ENCODE data around the gene MXD1.
A peak's percentile ranks its signal among the peaks of the same experiment; 100 is the strongest.
"Not testable (repeated sequence)": the region's sequence is repeated elsewhere in the genome, so short reads cannot be mapped to it uniquely, and the experiment has no call there.

Gene MXD1

GRCh38 chr2:69914950-69915945 lies at the start of gene MXD1:
Gene MXD1 (plus strand): TSS chr2:69915109. CDS start chr2:69915331, 222 bp downstream.
- no peak for DNase-seq

- no peak for DNase-seq
Measured at GRCh38 chr2:69888451-69888850, 26.5 kb upstream of the MXD1 start.

GRCh38 chr2:69889302-69889701 lies 25.6 kb upstream of the MXD1 start:
- DNase-seq, result no peak

- DNase-seq, result no peak
Measured at GRCh38 chr2:69890881-69891280, 24.0 kb upstream of the MXD1 start.

GRCh38 chr2:69892838-69893424 lies 22.0 kb upstream of the MXD1 start:
- not testable (repeated sequence) for DNase-seq

GRCh38 chr2:69893684-69894551 lies 21.0 kb upstream of the MXD1 start, which contains the start of gene SNRNP27:
Gene SNRNP27 (plus strand): TSS chr2:69893956. CDS start chr2:69893985, 29 bp downstream.
- peak; percentile 49 for DNase-seq

- DNase-seq, result not testable (repeated sequence)
Measured at GRCh38 chr2:69894737-69895136, 20.2 kb upstream of the MXD1 start.

- no peak for DNase-seq
Measured at GRCh38 chr2:69902213-69902922, 12.5 kb upstream of the MXD1 start.

GRCh38 chr2:69907216-69907615 lies 7.7 kb upstream of the MXD1 start:
- DNase-seq, result no peak

GRCh38 chr2:69911985-69912563 lies 2.8 kb upstream of the MXD1 start:
- DNase-seq, result peak; percentile 66

GRCh38 chr2:69914164-69914949 lies 552 bp upstream of the MXD1 start:
- DNase-seq, result peak; percentile 100

- no peak for DNase-seq
Measured at GRCh38 chr2:69916106-69916505, 1.2 kb downstream of the MXD1 start.

- DNase-seq, result no peak
Measured at GRCh38 chr2:69917852-69918251, 2.9 kb downstream of the MXD1 start.

- no peak for DNase-seq
Measured at GRCh38 chr2:69918401-69918800, 3.5 kb downstream of the MXD1 start.

GRCh38 chr2:69923116-69923515 lies 8.2 kb downstream of the MXD1 start:
- no peak for DNase-seq

- no peak for DNase-seq
Measured at GRCh38 chr2:69926849-69927515, 12.1 kb downstream of the MXD1 start.

GRCh38 chr2:69931832-69932595 lies 17.1 kb downstream of the MXD1 start:
- no peak for DNase-seq

GRCh38 chr2:69932596-69932922 lies 17.6 kb downstream of the MXD1 start:
- no peak for DNase-seq

- DNase-seq, result no peak
Measured at GRCh38 chr2:69933254-69933828, 18.4 kb downstream of the MXD1 start.
